Measurements from ENCODE around the gene RAB44.

RAB44 gene

GRCh38 chr6:36734486-36735060, 36.9 kb downstream of the RAB44 start:
- no peak for DNase-seq

GRCh38 chr6:36735110-36736071, 37.8 kb downstream of the RAB44 start:
- DNase-seq: no peak

GRCh38 chr6:36737043-36737785, 39.6 kb downstream of the RAB44 start:
- DNase-seq: no peak

GRCh38 chr6:36738108-36738507, 40.5 kb downstream of the RAB44 start:
- DNase-seq: no peak

- DNase-seq: no peak
These were observed 42.6 kb downstream of the RAB44 start for GRCh38 chr6:36739947-36740817.

- no peak for DNase-seq
These were observed 43.2 kb downstream of the RAB44 start for GRCh38 chr6:36740818-36741179.

GRCh38 chr6:36742146-36742545, 44.5 kb downstream of the RAB44 start:
- no peak for DNase-seq

- DNase-seq: no peak
These were observed 45.4 kb downstream of the RAB44 start for GRCh38 chr6:36743032-36743431.

GRCh38 chr6:36743538-36744303, 46.1 kb downstream of the RAB44 start:
- no peak for DNase-seq

- no peak for DNase-seq
These were observed 46.7 kb downstream of the RAB44 start for GRCh38 chr6:36744304-36744673.

GRCh38 chr6:36745283-36745682, 47.7 kb downstream of the RAB44 start:
- no peak for DNase-seq

- DNase-seq: no peak
These were observed 48.2 kb downstream of the RAB44 start for GRCh38 chr6:36745836-36746235.

- DNase-seq: no peak
These were observed 48.6 kb downstream of the RAB44 start for GRCh38 chr6:36746251-36746650.

- no peak for DNase-seq
These were observed 52.3 kb downstream of the RAB44 start for GRCh38 chr6:36749829-36750489.

GRCh38 chr6:36751091-36751490, 53.5 kb downstream of the RAB44 start:
- no peak for DNase-seq

GRCh38 chr6:36751833-36752186, 54.2 kb downstream of the RAB44 start:
- DNase-seq: no peak

- DNase-seq: no peak
These were observed 54.7 kb downstream of the RAB44 start for GRCh38 chr6:36752187-36752885.

GRCh38 chr6:36752886-36753506, 55.4 kb downstream of the RAB44 start:
- DNase-seq: no peak

GRCh38 chr6:36753671-36754405, 56.2 kb downstream of the RAB44 start:
- DNase-seq: no peak
